ENCODE results near the gene ARHGAP45.

DNA sequence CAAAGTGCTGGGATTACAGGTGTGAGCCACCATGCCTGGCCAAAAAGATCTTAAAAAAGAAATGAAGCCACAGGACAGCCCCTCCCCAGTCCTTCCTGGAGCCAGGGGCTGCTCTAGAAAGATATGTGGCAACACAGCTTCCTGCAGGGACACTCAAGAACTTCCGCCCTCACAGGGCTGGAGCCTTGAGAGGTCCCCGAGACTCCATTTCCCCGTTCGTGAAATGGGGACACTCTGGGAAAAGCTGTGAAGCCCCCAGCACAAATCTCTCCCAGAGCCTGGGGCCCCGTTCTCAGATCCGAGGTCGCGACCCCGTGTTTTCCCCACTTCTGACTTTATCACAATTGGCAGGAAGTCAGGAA, 34.4 kb downstream of the ARHGAP45 start:
- TF ChIP-seq CTCF (conservative IDR thresholded peaks at IDR 0.05; ENCODE audit: low read depth in 2 of 2), result no peak
- no peak for TF ChIP-seq POLR2AphosphoS5 (IDR thresholded peaks at IDR 0.05; ENCODE audit: low read depth)
- TF ChIP-seq EZH2 (IDR thresholded peaks at IDR 0.05; ENCODE audit: low read depth, unreplicated experiment), result no peak
- TF ChIP-seq ZNF331 (CRISPR knock-in tag; IDR thresholded peaks at IDR 0.05; ENCODE audit: low read depth), result no peak
- TF ChIP-seq REST (IDR thresholded peaks at IDR 0.05; ENCODE audit: unreplicated experiment), result no peak
- no peak for TF ChIP-seq JUNB (IDR thresholded peaks at IDR 0.05; ENCODE audit: unreplicated experiment)
